B cell (primary cell): ENCODE measurements around the gene CDHR1.

ENCODE experiments used
- EZH2 ChIP-seq: IDR thresholded peaks from 2 replicates; pipeline ENCODE4 v1.6.1; 2012; ENCODE audit warnings: borderline replicate concordance, low read depth, mild to moderate bottlenecking, moderate library complexity, low read length; ENCODE audit not compliant: insufficient read depth, poor library complexity, severe bottlenecking
- TF ChIP-seq, protein P1 (sequence below): fragments of 200-600 bp; IDR thresholded peaks from one replicate; pipeline ENCODE4 v1.8.0; 2022; ENCODE audit warnings: antibody characterized with exemption, mild to moderate bottlenecking

- TF ChIP-seq, protein P1, sequence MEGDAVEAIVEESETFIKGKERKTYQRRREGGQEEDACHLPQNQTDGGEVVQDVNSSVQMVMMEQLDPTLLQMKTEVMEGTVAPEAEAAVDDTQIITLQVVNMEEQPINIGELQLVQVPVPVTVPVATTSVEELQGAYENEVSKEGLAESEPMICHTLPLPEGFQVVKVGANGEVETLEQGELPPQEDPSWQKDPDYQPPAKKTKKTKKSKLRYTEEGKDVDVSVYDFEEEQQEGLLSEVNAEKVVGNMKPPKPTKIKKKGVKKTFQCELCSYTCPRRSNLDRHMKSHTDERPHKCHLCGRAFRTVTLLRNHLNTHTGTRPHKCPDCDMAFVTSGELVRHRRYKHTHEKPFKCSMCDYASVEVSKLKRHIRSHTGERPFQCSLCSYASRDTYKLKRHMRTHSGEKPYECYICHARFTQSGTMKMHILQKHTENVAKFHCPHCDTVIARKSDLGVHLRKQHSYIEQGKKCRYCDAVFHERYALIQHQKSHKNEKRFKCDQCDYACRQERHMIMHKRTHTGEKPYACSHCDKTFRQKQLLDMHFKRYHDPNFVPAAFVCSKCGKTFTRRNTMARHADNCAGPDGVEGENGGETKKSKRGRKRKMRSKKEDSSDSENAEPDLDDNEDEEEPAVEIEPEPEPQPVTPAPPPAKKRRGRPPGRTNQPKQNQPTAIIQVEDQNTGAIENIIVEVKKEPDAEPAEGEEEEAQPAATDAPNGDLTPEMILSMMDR, result no peak
- TF ChIP-seq EZH2, result no peak
Observed at GRCh38 chr10:84243759-84244158, 49.4 kb downstream of the CDHR1 start.
